GM21381 (cell line): ENCODE measurements around the gene AP1AR.

Experiments
- ATAC-seq: cut with Tn5 transposase; IDR thresholded peaks from one replicate; pipeline ENCODE4 v1.9.1; 2021; ENCODE audit warnings: mild to moderate bottlenecking, moderate library complexity; ENCODE audit not compliant: unreplicated experiment

Gene AP1AR

DNA sequence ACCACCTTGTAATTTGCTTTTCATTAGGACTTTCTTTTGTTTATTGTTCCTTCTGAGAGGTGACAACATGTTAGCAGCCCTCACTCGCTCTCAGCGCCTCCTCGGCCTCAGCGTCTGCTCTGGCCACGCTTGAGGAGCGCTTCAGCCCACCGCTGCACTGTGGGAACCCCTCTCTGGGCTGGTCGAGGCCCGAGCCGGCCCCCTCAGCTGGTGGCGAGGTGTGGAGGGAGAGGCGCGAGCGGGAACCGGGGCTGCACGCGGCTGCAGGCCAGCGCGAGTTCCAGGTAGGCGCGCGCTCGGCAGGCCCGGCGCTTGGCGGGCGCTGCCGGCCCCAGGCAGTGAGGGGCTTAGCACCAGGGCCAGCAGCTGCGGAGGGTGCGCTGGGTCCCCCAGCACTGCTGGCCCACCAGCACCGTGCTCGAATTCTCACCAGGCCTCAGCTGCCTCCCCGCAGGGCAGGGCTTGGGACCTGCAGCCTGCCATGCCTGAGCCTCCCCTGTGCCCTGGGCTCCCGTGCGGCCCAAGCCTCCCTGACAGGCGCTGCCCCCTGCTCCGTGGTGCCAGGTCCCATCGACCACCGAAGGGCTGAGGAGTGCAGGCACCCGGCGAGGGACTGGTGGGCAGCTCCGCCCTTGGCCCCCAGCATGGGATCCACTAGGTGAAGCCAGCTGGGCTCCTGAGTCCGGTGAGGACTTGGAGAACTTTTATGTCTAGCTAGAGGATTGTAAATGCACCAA is 9.2 kb upstream of the AP1AR start:
- ATAC-seq: no peak

GRCh38 chr4:112225157-112225556 is 6.4 kb upstream of the AP1AR start:
- ATAC-seq: no peak

- peak; percentile 83 for ATAC-seq
Measured at GRCh38 chr4:112230879-112231778, 458 bp upstream of the AP1AR start.

- ATAC-seq: no peak
Measured at GRCh38 chr4:112234952-112235609, 3.5 kb downstream of the AP1AR start.

DNA sequence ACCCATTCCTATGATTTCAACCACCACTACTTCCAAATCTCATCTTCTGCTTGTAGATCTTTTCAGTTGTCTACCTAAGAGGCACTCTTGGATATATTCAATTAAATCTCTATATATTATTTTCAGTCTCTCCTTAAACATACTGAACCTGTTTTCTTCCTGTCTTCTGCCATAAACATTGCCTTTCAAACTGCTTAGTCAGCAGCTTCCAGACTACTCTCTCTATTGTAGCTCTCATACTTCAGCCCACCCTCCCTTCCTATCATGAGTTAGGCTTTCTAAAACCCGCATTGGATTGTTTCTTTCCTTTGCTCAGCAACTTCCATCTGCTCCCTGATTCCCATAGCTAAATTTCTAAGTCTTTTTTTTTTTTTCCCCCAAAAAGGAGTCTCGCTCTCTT is 4.5 kb downstream of the AP1AR start:
- no peak for ATAC-seq

DNA sequence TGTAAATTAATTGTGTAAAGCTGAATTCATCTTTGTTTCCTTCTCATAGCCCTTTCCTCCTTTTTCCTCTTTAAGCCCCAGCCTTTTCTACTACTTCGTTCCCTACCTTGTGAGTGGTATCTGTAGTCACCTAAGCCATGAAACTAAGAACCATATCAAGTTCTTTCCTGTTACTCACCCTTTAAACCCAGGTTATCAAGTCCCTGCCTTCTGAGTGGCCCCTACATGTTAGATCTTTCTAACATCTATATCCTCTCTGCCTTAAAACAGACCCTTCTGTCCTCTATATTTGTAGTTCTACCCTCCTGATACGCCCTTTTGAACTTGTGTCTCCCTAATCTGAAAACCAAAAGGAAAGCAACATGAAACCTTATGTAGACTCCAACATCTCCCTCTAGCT is 7.2 kb downstream of the AP1AR start:
- no peak for ATAC-seq

GRCh38 chr4:112245383-112245782 is 13.8 kb downstream of the AP1AR start:
- no peak for ATAC-seq

GRCh38 chr4:112247021-112247420 is 15.4 kb downstream of the AP1AR start:
- no peak for ATAC-seq

GRCh38 chr4:112251019-112251643 is 19.5 kb downstream of the AP1AR start:
- ATAC-seq: no peak

DNA sequence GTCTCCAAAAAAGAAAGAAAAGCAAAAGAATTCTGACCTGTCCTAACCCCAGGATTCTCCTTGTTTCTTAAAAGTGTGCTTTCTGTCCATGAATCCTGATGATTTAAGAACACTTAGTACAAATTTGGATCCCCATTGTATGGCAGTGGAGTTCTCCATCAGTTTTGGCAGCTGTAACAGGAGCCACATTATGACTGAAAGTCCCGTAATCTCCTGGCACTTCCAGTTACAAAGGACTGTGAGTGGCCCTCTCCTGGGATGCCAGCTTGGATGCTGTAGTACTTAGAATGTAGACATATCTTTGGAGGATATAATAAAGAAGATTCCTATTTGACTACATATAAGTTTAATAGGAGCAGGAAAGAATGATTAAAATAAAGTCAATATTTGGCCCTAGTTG is 20.6 kb downstream of the AP1AR start:
- ATAC-seq: no peak

DNA sequence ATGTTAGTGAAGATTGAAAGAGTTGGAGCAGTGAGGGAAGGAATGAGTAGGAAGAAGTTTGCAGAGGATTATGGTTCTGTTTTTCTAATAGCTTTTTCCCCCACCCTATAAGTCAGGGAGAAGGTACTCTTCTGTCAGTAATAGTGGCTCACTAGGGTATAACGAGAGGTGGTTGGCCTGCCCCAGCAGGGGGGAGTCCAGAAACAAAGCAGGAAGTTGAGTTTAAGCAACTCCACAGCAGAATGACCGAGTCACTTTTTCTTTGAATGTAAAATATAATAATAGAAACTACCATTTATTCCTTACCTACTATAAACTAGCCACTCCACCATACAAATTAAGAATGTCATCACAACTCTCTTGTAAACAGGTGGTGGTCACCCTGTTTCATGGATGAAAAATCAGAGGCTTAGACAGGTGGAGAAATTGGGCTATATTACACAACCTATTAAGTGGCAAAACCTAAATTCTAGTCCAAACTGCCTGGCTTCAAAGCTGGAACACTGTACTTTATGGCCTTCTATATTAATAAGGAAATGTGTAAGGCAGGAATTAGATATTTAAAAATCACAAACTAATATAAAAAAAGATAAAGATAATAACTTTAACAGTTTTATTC is 21.9 kb downstream of the AP1AR start:
- peak; percentile 80 for ATAC-seq

DNA sequence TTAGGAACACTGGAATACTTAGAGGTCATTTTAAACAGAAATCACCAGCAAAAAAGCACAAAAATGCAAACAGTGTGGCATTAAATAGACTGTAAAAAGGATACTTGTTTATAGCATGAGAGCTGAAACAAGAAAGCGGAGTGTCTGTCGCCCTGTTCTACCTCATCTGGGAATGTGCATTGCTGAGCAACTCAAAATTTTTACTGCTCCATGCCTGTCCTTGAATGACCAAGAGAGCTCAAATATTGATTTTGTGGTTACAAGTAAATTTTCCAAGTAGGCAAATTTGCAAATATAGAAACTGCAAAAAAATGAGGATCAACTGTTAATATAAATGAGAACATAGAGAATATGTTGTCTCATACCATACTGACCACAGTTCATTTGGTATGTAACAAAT is 25.5 kb downstream of the AP1AR start:
- ATAC-seq: no peak

GRCh38 chr4:112266823-112267222 is 35.2 kb downstream of the AP1AR start:
- ATAC-seq: no peak

DNA sequence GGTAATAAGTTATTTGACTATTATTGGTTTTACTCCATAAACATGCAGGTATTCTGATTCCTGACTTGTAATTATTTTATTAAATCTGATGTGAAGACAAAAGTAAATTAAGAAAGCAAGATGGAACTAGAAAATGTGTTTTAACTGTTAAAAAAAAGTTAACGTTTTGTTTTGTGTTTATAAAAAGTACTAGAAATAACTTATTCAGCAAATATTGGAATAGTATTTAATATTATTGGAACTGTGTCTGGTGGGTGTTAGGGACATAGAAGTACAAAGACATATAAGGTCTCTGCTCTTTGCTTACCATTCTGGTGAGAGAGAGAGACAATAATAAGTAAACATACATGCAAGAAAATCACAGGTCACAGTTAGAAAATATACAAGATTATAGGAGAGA is 38.5 kb downstream of the AP1AR start:
- ATAC-seq: no peak

GRCh38 chr4:112270640-112271421 is 39.2 kb downstream of the AP1AR start:
- no peak for ATAC-seq

- ATAC-seq: no peak
Measured at GRCh38 chr4:112272292-112272691, 40.7 kb downstream of the AP1AR start.

- no peak for ATAC-seq
Measured at GRCh38 chr4:112274959-112275358, 43.4 kb downstream of the AP1AR start.

DNA sequence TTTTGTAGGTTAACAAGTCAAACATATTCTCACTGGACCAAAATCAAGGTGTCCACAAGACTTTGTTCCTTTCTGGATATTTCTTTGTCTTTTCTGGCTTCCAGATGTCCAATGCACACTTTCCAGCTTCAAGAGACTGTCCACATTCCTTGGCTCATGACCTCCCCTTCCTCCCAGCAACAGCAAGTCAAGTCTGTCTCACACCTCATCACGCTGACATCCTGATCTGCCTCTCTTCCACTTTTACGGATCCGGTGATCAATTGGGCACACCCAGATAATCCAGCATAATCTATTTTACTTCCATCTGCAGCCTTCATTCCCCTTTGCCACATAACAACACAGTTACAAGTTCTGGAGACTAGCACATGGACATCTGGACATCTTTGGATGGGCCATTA is 44.5 kb downstream of the AP1AR start:
- ATAC-seq: no peak

DNA sequence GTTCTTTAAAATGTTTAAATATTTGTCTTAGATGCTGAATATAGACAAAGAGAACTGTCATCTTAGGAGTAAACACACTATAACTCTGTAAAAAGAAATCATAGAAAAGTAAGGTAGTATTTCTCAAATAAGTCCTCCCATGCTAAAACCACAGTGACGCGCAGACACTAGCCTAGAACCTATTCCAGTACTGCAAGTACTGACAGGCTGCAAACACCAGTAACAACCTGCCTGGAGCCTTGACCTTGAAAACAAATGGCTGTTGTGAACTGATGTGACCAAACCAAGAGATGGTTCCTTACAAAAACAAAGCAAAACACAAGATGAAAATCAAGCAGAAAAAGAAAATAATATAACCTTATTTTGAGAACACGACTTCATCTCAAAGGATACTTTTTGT is 45.6 kb downstream of the AP1AR start:
- no peak for ATAC-seq
